GM10266 (cell line): ENCODE measurements around the gene NXNL1.
A peak's percentile ranks its signal among the peaks of the same experiment; 100 is the strongest.

ENCODE experiments used
- DNase-seq: peaks from one replicate; pipeline ENCODE4 v3.0.0; 2012; ENCODE audit errors: extremely low spot score
- TF ChIP-seq, protein P1 (sequence below): IDR thresholded peaks from 2 replicates; pipeline ENCODE4 v1.5.1; 2012; ENCODE audit warnings: mild to moderate bottlenecking, low read depth; ENCODE audit not compliant: control insufficient read depth, insufficient read depth; ENCODE audit errors: missing control alignments

The NXNL1 gene

DNA sequence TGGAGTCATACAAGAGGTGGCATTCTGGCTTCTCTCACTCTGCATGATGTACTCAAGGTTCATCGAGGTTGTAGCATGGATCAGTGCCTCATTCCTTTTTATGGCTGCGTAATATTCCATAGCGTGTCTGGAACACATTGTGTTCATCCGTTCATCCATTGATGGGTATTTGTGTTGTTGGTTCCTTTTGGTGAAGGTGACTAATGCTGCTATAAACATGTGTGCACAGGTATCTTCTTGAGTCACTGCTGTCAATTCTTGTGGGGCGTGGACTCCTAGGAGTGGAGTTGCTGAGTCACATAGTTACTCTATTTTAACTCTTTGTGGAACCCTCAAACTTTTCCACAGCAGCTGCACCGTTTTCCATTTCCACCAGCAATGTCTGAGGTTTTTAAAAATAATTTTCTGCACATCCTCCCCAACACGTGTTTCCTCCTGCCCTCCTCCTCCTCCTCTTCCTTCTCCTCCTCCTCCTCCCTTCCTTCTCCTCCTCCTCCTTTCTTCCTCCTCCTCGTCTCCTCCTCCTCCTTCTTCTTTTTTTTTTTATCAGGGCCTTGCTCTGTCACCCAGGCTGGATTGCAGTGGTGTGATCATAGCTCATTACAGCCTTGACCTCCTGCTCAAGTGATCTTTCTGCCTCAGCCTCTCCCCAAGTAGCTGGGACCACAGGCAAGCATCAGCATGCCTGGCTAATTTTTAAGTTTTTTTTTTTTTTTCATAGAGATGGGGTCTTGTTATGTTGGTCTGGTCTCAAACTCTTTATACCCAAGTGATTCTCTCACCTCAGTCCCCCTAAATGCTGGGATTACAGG is 10.3 kb downstream of the NXNL1 start:
- DNase-seq, result peak; percentile 55
- TF ChIP-seq, protein P1, sequence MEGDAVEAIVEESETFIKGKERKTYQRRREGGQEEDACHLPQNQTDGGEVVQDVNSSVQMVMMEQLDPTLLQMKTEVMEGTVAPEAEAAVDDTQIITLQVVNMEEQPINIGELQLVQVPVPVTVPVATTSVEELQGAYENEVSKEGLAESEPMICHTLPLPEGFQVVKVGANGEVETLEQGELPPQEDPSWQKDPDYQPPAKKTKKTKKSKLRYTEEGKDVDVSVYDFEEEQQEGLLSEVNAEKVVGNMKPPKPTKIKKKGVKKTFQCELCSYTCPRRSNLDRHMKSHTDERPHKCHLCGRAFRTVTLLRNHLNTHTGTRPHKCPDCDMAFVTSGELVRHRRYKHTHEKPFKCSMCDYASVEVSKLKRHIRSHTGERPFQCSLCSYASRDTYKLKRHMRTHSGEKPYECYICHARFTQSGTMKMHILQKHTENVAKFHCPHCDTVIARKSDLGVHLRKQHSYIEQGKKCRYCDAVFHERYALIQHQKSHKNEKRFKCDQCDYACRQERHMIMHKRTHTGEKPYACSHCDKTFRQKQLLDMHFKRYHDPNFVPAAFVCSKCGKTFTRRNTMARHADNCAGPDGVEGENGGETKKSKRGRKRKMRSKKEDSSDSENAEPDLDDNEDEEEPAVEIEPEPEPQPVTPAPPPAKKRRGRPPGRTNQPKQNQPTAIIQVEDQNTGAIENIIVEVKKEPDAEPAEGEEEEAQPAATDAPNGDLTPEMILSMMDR, result no peak

DNA sequence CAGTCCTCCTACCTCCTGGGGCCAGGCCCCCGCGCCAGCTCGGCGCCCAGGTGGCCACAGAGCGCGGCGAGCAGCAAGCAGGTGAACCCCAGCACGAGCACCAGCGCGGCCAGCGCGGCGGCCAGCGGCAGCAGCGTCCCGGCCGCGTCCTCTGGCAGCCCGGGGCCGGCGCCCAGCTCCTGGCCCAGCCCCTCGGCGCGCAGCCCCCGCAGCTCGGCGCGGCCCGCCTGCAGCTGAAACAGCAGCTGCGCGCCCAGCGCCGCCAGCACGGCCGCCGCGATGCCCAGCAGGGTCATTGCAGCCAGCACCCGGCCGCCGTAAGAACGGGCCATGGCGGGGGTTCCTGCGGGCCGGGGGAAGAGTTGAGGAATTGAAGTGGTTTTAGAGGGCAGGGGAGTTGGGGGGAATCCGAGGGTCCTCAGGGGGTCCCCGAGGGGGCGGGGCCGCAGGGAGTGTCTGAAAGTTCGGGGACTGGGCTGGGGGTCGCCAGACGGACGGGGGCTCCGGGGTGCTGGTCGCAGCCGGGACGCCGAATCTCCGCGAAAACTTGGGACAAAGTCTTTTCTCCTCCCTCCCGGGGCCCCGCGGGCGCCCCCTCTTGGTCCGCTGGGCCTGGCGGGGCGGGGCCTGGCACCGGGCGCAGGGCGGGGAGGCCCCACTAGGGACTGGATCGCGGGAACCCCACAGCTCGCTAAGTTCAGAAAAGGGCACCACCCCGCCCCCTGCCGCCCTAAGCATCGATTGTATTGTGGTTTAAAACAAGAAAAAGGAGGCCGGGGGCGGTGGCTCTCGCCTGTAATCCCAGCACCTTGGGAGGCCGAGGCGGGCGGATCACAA is 12.4 kb downstream of the NXNL1 start, which contains the start of gene TMEM221:
Gene TMEM221, minus strand, starts transcription at position 538 of the 837 bp plus-strand sequence. Its CDS starts 206 bp downstream, at position 332.
- TF ChIP-seq, protein P1, result peak; percentile 59
- peak; percentile 85 for DNase-seq

GRCh38 chr19:17447704-17448130 is 13.0 kb downstream of the NXNL1 start:
- DNase-seq, result no peak
- TF ChIP-seq, protein P1, result no peak

DNA sequence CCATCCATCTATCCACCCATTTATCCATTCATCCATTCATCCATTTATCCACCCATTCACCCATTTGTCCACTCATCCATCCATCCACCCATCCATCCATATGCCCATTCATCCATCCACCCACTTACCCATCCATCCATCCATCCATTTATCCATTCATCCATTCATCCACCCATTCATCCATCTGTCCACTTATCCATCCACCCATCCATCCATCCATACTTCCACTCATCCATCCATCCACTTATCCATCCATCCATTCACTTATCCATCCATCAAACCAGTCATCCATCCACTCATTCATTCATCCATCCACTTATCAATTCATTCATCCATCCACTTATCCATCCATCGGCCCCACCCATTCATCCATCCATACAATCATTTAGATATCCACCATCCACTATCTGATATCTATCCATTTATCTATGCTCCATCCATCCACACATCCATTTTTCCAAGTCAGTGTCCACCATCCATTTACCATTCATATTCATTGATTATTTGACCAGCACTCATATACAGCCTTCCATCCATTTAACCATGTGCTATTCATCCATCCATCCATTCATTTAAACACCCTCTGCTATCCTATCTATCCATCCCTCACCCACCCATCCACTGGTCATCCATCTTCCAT is 15.1 kb downstream of the NXNL1 start:
- no peak for DNase-seq
- TF ChIP-seq, protein P1, result no peak

GRCh38 chr19:17441241-17442021 is 19.3 kb downstream of the NXNL1 start:
- DNase-seq, result peak; percentile 45
- TF ChIP-seq, protein P1, result peak; percentile 58

DNA sequence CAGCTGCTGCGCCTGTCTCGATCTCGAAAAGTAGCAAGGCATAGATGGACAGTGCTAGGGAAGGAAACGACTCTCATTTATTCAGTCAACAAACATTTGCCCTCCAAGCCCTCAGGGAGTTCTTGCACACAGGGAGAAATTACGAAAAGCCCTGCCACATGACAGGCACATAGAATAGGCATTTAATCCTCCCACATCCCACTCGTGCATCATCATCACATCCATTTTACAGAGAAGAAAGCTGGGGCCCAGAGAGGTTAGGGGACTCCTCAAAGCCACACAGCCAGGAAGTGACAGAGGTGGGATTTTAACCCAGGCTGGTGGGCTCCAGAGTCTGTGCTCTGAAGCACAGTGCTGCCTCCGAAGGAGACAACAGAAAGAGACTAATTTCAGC is 23.9 kb downstream of the NXNL1 start:
- no peak for DNase-seq
- TF ChIP-seq, protein P1, result no peak
